ENCODE measurements around the gene OR4E1.

Gene OR4E1, protein sequence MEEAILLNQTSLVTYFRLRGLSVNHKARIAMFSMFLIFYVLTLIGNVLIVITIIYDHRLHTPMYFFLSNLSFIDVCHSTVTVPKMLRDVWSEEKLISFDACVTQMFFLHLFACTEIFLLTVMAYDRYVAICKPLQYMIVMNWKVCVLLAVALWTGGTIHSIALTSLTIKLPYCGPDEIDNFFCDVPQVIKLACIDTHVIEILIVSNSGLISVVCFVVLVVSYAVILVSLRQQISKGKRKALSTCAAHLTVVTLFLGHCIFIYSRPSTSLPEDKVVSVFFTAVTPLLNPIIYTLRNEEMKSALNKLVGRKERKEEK

DNA sequence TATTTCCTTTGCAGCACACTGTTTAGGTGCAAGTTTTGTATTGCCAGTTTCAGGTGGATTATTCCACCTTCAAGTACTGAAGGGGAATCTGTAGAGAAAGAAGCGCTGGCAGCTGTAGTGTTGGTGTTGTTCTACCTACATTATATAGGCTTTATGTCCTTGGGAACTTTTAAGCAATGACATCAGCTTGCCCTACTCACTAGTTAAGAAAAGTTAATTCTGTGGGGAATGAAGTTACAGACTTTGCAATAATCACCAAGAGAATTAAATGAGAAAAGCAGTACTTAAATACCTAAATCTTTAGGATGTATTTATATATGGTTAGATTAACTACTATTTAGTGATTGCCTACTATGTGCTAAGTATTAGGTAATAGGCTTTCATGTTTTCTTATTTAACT lies at the start of gene OR4E1:
Gene OR4E1 (minus strand): TSS at position 101 of the 400 bp plus-strand sequence. CDS start 2,883 bp downstream, outside the sequence.
- Histone ChIP-seq H3K36me3 (ENCODE audit: control insufficient read depth, insufficient read depth, low read length) (no peaks in the 10 kb centered on the region), H3K27ac (ENCODE audit: low read depth, low read length) (no peak within 1 kb of the TSS), H3K9me3 (ENCODE audit: control insufficient read depth, insufficient read depth, low read depth, low read length) (peaks cover 5% of the 10 kb centered on the region), H3K4me3 (ENCODE audit: low read depth, low read length) (no peak within 1 kb of the TSS), H3K9ac (ENCODE audit: low read length) (no peak within 1 kb of the TSS), H3K4me1 (ENCODE audit: control insufficient read depth, insufficient read depth, low read length) (no peaks in the 10 kb centered on the region), H3K27me3 (ENCODE audit: control insufficient read depth, insufficient read depth, low read length) (no peaks in the 10 kb centered on the region)

DNA sequence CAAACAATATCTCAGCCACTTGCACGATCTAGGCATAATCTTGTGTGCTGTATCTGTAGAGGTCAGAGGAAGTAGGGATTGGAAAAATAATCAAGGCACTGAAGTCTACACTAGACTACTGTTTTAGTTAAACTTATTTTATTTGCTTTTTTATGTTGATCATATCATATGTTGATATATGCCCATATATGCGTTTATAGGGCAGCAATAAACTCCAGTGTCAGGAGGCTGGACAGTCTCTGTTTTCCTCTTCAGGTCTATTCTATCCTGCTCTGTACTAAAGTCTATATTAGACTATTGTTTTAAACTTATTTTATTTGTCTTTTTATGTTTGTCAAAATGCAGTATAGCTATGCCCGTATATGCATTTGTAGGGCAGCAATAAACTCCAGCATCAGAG lies 47.9 kb upstream of the OR4E1 start:
- H3K27me3 ChIP-seq (ENCODE audit: control insufficient read depth, insufficient read depth, low read length), result peaks cover 4% of the 10 kb centered on the region; the same call in 1 of the 2 replicates
- no peaks in the 10 kb centered on the region for H3K36me3 ChIP-seq (ENCODE audit: control insufficient read depth, insufficient read depth, low read length)

DNA sequence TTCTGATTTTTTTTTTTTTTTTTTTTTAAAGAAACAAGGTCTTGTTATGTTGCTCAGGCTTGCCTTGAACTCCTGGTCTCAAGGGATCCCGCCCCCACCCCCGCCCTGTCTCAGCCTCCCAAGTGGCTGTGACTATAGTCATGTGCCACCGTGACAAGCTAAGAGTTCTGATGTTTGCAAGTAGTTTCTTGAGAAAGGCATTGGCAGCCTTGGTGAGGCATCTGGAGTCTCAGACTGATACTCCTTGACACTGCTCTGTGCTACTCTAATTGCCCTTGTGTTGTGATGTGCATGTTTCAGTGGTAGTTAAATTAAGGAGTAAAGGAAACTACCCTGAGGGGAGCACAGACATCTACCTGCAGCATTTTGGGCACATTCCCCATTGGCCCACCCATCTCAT lies 46.2 kb upstream of the OR4E1 start:
- Histone ChIP-seq H3K27ac (ENCODE audit: low read depth, low read length) (no peak overlapping the region), H3K9me3 (ENCODE audit: control insufficient read depth, insufficient read depth, low read depth, low read length) (no peaks in the 10 kb centered on the region), H3K27me3 (ENCODE audit: control insufficient read depth, insufficient read depth, low read length) (peaks cover 4% of the 10 kb centered on the region; the same call in 1 of the 2 replicates), H3K36me3 (ENCODE audit: control insufficient read depth, insufficient read depth, low read length) (no peaks in the 10 kb centered on the region), H3K4me1 (ENCODE audit: control insufficient read depth, insufficient read depth, low read length) (no peaks in the 10 kb centered on the region), H3K9ac (ENCODE audit: low read length) (no peak overlapping the region), H3K4me3 (ENCODE audit: low read depth, low read length) (no peak overlapping the region)

More for the DNA sequence above, 47.9 kb upstream of the OR4E1 start:
- H3K4me3 ChIP-seq (ENCODE audit: low read depth, low read length), result no peak overlapping the region
- H3K9ac ChIP-seq (ENCODE audit: low read length), result no peak overlapping the region
- H3K27ac ChIP-seq (ENCODE audit: low read depth, low read length), result no peak overlapping the region
- no peaks in the 10 kb centered on the region for H3K4me1 ChIP-seq (ENCODE audit: control insufficient read depth, insufficient read depth, low read length)
- H3K9me3 ChIP-seq (ENCODE audit: control insufficient read depth, insufficient read depth, low read depth, low read length), result no peaks in the 10 kb centered on the region

DNA sequence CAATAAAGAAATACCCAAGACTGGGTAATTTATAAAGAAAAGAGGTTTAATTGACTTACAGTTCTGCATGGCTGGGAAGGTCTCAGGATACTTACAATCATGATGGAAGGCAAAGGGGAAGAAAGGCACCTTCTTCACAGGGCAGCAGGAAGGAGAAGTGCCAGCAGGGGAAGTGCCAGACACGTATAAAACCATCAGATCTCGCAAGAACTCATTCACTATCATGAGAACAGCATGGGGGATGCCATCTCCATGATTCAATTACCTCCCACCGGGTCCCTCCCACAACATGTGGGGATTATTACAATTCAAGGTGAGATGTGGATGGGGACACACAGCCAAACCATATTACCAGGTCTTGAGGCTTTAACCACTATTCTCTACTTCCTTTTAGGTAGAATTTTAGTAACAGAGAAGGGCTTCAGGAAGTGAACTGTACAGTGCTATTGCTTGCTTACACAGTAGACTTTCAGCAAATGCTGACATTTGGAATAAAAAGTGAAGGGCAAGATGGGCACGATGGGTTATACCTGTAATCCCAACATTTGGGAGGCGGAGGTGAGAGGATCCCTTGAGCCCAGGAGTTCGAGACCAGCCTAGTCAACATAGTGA lies 40.8 kb upstream of the OR4E1 start:
- Histone ChIP-seq H3K4me1 (ENCODE audit: control insufficient read depth, insufficient read depth, low read length) (no peaks in the 10 kb centered on the region), H3K36me3 (ENCODE audit: control insufficient read depth, insufficient read depth, low read length) (no peaks in the 10 kb centered on the region), H3K9me3 (ENCODE audit: control insufficient read depth, insufficient read depth, low read depth, low read length) (no peaks in the 10 kb centered on the region), H3K4me3 (ENCODE audit: low read depth, low read length) (no peak overlapping the region), H3K27me3 (ENCODE audit: control insufficient read depth, insufficient read depth, low read length) (peaks cover 3% of the 10 kb centered on the region; the same call in 1 of the 2 replicates), H3K9ac (ENCODE audit: low read length) (no peak overlapping the region), H3K27ac (ENCODE audit: low read depth, low read length) (no peak overlapping the region)

DNA sequence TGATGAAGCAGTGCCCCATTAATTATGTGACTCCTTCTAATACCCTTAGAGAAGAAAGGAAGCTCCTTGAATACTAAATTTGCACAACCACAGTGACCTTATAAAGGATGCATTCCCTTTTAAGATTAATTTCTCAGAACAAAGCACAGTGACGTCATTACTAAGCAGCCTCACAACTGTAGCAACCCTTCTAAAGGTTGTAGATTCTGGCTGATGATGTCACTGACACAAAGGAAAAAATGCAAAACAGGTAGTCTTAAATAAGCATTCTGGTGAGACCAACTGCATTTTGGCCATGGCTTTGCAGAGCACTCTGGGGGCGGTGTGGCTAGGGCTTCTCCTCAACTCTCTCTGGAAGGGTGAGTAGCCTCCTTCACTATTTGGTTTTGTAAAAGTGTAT lies 38.4 kb upstream of the OR4E1 start:
- Histone ChIP-seq H3K4me1 (ENCODE audit: control insufficient read depth, insufficient read depth, low read length) (no peaks in the 10 kb centered on the region), H3K36me3 (ENCODE audit: control insufficient read depth, insufficient read depth, low read length) (no peaks in the 10 kb centered on the region), H3K27me3 (ENCODE audit: control insufficient read depth, insufficient read depth, low read length) (peaks cover 3% of the 10 kb centered on the region; the same call in 1 of the 2 replicates), H3K27ac (ENCODE audit: low read depth, low read length) (no peak overlapping the region), H3K4me3 (ENCODE audit: low read depth, low read length) (no peak overlapping the region), H3K9ac (ENCODE audit: low read length) (no peak overlapping the region), H3K9me3 (ENCODE audit: control insufficient read depth, insufficient read depth, low read depth, low read length) (no peaks in the 10 kb centered on the region)

DNA sequence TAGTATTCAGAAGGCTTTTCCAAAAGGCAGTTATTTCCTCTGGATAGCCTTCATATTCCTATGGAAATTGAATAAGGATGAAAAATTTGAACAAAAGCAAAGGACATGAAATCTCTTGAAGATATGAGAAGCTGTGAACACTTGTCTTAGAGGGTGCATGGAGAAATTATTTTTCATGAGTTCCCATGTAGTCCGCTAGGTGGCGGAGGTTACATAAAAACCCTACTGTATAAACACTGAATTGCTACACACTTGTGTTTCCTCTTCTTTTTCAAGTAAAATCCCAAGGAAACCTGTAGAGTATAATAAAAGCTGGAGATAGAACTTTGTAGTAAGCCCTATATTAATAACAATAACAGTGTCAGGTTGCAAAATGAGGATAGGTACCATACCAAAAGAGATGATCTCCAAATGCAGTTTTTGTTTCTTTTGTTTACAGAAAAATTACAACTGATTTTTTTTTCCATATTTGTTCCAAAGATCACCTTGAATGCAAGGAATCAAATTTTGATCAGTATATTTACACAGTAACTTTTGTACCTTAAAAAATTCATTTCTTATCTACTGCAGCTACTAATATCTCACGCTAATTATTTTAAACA lies 37.8 kb upstream of the OR4E1 start:
- Histone ChIP-seq H3K9me3 (ENCODE audit: control insufficient read depth, insufficient read depth, low read depth, low read length) (peaks cover 5% of the 10 kb centered on the region; the same call in 1 of the 2 replicates), H3K4me3 (ENCODE audit: low read depth, low read length) (no peak overlapping the region), H3K36me3 (ENCODE audit: control insufficient read depth, insufficient read depth, low read length) (no peaks in the 10 kb centered on the region), H3K27ac (ENCODE audit: low read depth, low read length) (no peak overlapping the region), H3K4me1 (ENCODE audit: control insufficient read depth, insufficient read depth, low read length) (no peaks in the 10 kb centered on the region), H3K9ac (ENCODE audit: low read length) (no peak overlapping the region), H3K27me3 (ENCODE audit: control insufficient read depth, insufficient read depth, low read length) (0 out of 2 replicates have a peak, but pooled peaks cover 3% of the 10 kb centered on the region)

DNA sequence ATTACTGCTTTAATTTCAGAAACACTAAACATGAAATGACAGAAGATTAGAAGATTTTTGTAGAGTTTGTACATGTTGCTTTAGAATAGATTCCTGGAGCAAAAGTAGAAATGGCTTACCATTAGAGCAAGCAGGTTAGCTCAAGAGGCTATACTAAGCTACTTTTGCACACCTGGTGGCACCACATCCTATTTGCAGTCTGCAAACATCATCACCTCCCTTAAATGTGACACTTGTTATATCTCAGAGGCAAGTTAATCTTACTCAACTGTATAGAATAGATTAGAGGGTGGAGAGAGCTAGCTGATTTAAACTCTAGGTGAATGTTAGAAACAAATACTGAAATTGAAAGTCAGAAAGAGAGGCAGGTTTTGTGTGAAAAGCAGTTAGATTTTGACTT lies 30.7 kb upstream of the OR4E1 start:
- Histone ChIP-seq H3K4me3 (ENCODE audit: low read depth, low read length) (no peak overlapping the region), H3K27me3 (ENCODE audit: control insufficient read depth, insufficient read depth, low read length) (no peaks in the 10 kb centered on the region), H3K27ac (ENCODE audit: low read depth, low read length) (no peak overlapping the region)

DNA sequence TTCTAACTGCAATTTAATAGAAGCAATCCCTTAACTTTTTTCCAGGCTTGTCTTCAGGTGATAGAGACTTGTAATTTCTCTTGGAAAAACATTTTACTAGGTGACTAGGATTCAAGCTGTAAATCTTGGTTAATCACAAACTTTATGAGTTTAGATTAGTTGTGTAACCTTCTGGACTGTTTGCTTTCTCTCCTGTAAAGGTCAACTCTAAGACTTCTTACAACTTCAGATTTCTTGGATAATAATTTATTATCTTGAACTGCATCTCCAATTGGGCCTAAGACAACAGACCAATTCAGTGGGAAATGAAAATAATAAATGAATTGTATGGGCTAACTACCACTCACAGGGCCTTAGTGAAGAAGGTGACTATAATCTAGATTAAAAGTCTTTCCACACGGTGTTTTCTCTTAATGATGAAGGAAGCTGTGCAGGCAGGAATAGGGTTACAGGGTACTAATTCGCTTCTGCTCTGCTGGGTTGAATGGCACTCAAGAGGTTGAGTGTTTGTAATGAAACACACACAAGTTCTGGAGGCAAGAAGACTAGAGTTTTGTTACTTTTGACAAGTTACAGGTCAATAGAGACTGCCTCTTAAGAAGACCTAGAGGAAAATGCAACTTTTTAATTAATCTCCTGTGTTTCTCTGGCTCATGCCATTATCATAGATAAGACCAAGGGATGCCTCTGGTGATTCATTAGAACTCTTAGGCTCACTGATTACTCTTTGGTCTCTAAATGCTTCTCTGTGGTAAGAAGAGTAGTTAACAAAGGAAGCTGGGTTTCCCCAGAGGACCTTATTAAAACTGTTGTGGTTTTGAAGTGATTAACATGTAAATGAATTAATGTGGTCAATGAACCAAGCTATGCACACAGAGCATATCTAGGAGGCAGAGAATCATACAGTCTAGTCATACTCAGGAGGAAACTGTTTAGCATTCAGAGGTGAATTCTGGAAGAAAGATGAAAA lies 30.0 kb upstream of the OR4E1 start:
- no peak overlapping the region for H3K9ac ChIP-seq (ENCODE audit: low read length)
- H3K27ac ChIP-seq (ENCODE audit: low read depth, low read length), result no peak overlapping the region
- peaks cover 6% of the 10 kb centered on the region; the same call in 1 of the 2 replicates for H3K9me3 ChIP-seq (ENCODE audit: control insufficient read depth, insufficient read depth, low read depth, low read length)
- H3K36me3 ChIP-seq (ENCODE audit: control insufficient read depth, insufficient read depth, low read length), result no peaks in the 10 kb centered on the region
- no peaks in the 10 kb centered on the region for H3K27me3 ChIP-seq (ENCODE audit: control insufficient read depth, insufficient read depth, low read length)
- H3K4me1 ChIP-seq (ENCODE audit: control insufficient read depth, insufficient read depth, low read length), result no peaks in the 10 kb centered on the region
- H3K4me3 ChIP-seq (ENCODE audit: low read depth, low read length), result no peak overlapping the region

More for the DNA sequence above, 30.7 kb upstream of the OR4E1 start:
- peaks cover 6% of the 10 kb centered on the region; the same call in 1 of the 2 replicates for H3K9me3 ChIP-seq (ENCODE audit: control insufficient read depth, insufficient read depth, low read depth, low read length)
- no peaks in the 10 kb centered on the region for H3K4me1 ChIP-seq (ENCODE audit: control insufficient read depth, insufficient read depth, low read length)
- no peak overlapping the region for H3K9ac ChIP-seq (ENCODE audit: low read length)
- no peaks in the 10 kb centered on the region for H3K36me3 ChIP-seq (ENCODE audit: control insufficient read depth, insufficient read depth, low read length)

DNA sequence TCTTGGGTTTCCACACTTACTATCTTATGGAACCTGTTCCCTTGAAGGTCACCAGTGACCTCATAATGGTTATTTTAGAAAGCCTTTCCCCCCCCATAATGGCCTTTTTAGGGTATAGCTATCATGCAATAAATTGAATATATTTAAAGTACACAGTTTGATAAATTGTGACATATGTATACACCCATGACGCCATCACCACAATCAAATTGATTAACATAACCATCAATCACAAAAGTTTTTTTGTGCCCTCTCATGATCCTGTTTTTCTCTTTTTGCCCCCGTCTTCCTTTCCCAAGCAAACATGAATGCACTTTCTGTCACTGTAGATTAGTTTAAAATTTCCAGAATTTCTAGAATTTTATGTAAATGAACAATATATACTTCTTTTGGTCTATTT lies 28.7 kb upstream of the OR4E1 start:
- H3K4me3 ChIP-seq (ENCODE audit: low read depth, low read length), result no peak overlapping the region
- peaks cover 6% of the 10 kb centered on the region; the same call in 1 of the 2 replicates for H3K9me3 ChIP-seq (ENCODE audit: control insufficient read depth, insufficient read depth, low read depth, low read length)
- no peaks in the 10 kb centered on the region for H3K27me3 ChIP-seq (ENCODE audit: control insufficient read depth, insufficient read depth, low read length)
- no peaks in the 10 kb centered on the region for H3K4me1 ChIP-seq (ENCODE audit: control insufficient read depth, insufficient read depth, low read length)
- H3K36me3 ChIP-seq (ENCODE audit: control insufficient read depth, insufficient read depth, low read length), result no peaks in the 10 kb centered on the region
- no peak overlapping the region for H3K9ac ChIP-seq (ENCODE audit: low read length)
- no peak overlapping the region for H3K27ac ChIP-seq (ENCODE audit: low read depth, low read length)

DNA sequence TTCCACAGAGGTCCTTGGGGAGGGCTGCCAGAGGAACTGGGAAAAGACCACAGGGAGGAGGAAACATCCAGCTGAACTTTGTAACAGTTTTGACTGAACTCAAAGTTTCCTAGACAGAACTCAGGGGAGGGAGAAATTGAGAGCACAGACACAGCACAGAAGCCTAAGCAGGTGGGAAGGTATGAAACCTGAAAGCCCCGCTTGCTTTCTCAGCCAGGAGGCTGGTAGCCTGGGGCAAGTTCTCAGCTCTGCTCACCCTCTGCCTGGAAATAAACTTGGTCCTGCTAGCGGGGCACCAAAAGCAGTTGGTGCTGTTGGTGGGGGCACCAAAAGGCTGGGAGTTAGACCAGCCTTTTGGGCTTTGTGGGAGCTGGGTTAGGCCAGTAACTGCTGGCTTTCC lies 25.9 kb upstream of the OR4E1 start:
- Histone ChIP-seq H3K36me3 (ENCODE audit: control insufficient read depth, insufficient read depth, low read length) (no peaks in the 10 kb centered on the region), H3K4me1 (ENCODE audit: control insufficient read depth, insufficient read depth, low read length) (no peaks in the 10 kb centered on the region), H3K27ac (ENCODE audit: low read depth, low read length) (no peak overlapping the region), H3K4me3 (ENCODE audit: low read depth, low read length) (no peak overlapping the region), H3K27me3 (ENCODE audit: control insufficient read depth, insufficient read depth, low read length) (no peaks in the 10 kb centered on the region), H3K9me3 (ENCODE audit: control insufficient read depth, insufficient read depth, low read depth, low read length) (no peaks in the 10 kb centered on the region), H3K9ac (ENCODE audit: low read length) (no peak overlapping the region)
